GOT3 (cell line): Measurements from ENCODE around the gene BCL2L14.

Source experiments
- DNase-seq: peaks from one replicate; lab custom pipeline; 2025; ENCODE audit warnings: mixed read lengths; lab: John Stamatoyannopoulos, UW

The BCL2L14 gene

GRCh38 chr12:12054993-12055392 is 15.7 kb upstream of the BCL2L14 start:
- no peak for DNase-seq

DNA sequence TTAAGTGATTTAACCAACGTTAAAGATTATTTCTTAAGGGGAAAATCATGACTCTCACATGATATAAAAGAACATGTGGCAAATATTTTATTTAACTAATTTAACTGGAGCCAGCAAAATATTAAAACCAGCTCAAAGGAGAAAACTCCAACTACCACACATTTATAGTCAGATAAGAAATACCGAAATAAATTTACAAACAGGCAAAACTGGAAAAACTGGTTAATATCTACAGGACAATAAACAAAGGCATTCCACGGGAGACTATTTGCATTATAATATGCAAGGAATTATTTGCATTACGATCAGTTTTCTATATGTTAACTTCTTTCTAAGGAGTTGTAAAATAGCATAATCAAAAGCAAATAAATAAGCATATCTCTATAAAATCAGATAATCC is 13.8 kb upstream of the BCL2L14 start:
- DNase-seq, result no peak

DNA sequence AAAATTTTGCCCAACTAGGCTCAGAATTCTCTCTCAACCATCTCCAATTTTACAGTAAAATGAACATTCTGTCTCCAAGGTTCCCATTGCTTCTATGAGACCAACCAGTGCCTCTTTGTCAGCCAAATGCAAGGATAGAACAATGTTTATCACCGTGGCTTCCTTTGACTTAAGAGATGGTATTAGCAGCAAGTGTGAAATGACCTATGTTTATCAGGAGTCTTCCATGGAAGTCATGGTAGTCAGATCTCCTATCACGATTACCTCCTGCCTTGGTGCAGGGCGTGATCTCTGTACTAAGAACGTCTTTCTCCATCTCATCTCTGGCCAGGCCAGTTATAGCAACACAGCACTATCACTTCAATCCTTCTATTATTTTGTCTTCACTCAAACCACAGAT is 6.1 kb upstream of the BCL2L14 start:
- no peak for DNase-seq

DNA sequence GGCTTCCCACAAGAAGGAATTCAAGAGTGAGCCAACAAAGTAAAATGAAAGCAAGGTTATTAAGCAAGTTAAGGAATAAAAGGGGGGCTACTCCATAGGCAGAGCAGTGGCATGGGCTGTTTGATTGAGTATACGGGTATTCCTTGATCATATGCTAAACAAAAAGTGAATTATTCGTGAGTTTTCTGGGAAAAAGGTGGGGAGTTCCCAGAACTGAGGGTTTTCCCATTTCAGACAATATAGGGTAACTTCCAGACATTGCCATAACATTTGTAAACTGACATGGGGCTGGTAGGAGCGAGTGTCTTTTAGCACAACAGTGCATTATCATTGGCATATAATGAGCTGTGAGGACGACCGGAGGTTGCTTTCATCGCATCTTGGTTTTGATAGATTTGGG is 2.0 kb upstream of the BCL2L14 start:
- no peak for DNase-seq

GRCh38 chr12:12069821-12070548 is 754 bp upstream of the BCL2L14 start:
- DNase-seq, result no peak

GRCh38 chr12:12072064-12072760 is 1.5 kb downstream of the BCL2L14 start:
- DNase-seq, result no peak

DNA sequence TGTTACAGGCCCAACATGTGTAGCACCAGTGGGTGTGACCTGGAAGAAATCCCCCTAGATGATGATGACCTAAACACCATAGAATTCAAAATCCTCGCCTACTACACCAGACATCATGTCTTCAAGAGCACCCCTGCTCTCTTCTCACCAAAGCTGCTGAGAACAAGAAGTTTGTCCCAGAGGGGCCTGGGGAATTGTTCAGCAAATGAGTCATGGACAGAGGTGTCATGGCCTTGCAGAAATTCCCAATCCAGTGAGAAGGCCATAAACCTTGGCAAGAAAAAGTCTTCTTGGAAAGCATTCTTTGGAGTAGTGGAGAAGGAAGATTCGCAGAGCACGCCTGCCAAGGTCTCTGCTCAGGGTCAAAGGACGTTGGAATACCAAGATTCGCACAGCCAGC is 8.6 kb downstream of the BCL2L14 start:
- no peak for DNase-seq

DNA sequence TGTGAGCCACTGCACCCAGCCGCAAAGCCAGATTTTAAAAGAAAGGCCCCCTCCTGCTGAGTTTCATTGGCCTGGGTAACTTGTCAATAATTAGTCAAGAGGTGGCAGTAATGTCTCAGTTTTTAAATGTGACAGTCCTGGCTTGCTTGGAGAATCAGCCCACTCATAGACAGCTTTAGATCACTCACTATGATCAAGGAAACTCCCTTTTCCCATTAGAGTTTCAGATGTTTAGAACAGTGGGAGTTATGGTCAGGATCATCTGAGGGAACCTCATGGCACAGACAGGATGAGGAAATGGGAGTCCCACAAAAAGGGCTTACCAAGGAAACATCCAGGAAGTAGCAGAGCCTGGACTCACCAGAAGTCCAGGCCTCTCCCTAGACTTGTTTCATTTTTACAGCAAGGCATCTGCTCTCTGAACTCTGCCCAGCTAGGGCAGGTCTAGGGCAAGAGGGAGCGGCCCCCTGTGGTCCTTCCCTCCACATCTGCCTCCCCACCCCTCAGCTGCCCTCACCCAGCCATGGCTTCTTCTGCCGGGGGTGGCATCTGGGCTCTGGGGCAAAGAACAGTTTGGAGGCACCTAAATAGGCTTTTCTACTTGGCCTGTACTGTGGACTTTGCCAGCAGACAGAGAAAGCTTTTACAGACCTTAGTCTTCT is 11.2 kb downstream of the BCL2L14 start:
- DNase-seq, result no peak

DNA sequence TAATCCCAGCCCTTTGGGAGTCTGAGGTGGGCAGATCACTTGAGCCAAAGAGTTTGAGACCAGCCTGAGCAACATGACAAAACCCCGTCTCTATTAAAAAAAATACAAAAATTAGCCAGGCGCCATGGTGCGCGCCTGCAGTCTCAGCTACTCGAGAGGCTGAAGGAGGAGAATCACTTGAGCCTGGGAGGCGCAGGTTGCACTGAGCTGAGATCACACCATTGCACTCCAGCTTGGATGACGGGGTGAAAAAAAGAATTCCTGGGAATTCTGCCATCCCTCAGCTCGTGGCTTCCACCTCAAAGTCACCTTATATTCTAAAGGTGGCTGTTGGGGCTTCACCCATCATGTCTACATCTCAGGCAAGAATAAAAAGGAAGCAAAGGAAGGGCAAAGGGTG is 12.9 kb downstream of the BCL2L14 start:
- no peak for DNase-seq

- no peak for DNase-seq
These were observed 15.6 kb downstream of the BCL2L14 start for GRCh38 chr12:12086362-12086761.

DNA sequence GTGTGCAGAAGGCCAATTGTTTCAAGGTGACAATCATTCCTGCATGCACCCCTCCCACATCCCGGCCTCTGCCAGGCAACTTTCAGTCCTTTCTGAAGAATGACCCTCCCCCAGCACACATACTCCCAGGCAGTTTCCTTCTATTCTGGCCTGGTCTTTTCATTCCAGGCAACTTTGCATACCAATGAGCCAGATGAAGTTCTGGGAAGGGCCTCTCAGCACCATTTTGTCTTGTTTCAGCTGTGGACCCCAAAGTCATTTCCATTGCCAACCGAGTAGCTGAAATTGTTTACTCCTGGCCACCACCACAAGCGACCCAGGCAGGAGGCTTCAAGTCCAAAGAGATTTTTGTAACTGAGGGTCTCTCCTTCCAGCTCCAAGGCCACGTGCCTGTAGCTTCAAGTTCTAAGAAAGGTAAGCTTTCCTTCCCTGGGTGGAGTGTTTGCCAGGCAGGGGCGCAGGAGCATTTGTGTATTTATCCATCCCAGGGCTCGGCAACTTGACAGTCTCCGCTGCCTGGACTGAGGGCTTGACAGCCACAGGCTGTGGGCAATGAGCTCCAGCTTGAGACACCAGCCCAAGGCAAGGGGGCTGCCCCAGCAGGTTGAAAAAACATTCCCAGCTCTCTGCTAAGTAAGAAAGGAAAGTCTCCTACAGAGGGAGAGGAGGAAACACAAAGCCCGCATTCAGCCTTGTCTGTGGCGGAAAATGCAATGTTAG is 16.4 kb downstream of the BCL2L14 start:
- no peak for DNase-seq

DNA sequence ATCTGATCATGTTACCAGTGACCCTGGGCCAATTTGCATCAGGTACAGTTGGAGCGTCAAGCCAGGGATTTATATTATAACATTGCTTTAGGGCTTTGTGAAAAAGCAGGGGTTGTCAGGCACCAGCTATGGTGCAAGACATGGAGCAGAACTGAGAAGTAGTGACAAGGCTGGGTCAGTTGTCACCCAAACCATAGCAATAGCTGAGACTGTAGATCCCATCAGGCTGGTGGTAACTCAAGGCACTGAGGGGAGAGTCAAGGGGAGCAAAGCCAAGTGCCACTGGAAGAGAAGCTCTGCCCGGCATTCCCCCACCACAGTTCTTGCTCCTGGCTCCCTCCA is 16.9 kb downstream of the BCL2L14 start:
- DNase-seq, result no peak

GRCh38 chr12:12088147-12088546 is 17.4 kb downstream of the BCL2L14 start:
- DNase-seq, result no peak

DNA sequence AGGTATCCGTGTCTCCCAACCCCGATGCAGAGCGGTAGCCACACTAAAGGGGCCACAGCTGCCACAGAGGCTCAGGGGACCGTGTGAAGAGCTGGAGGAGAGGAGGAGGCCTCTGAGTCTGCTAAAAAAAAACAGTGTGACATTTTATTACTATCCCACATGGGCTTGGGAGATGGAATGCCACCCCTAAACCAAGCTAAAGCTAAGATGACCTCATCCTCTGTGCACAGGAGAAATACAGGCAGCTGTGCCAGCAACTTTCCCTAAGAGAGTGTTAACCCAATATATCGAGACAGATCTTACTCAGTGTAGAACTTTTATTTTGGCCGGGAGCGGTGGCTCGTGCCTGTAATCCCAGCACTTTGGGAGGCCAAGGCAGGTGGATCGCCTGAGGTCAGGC is 18.0 kb downstream of the BCL2L14 start:
- no peak for DNase-seq

DNA sequence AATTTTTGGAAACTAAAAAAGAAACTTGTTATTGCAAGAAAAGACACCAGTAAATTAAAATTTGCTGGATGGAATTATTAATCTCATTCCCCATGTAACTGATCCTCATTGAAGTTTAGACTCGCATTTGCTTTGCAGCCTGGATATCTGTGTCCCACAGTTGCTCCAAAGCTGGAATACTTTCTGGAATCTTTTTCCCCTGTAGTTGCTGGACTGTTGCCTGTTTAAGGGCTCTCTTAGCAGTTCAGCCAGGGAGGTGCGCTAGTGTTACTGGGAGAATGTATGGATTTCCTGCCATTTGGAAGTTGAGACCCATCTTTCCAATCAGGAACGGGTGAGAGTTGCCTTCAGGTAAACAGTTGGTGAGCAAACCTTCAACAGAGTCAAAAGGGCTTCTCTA is 20.3 kb downstream of the BCL2L14 start:
- no peak for DNase-seq

GRCh38 chr12:12091977-12092663 is 21.4 kb downstream of the BCL2L14 start:
- no peak for DNase-seq

DNA sequence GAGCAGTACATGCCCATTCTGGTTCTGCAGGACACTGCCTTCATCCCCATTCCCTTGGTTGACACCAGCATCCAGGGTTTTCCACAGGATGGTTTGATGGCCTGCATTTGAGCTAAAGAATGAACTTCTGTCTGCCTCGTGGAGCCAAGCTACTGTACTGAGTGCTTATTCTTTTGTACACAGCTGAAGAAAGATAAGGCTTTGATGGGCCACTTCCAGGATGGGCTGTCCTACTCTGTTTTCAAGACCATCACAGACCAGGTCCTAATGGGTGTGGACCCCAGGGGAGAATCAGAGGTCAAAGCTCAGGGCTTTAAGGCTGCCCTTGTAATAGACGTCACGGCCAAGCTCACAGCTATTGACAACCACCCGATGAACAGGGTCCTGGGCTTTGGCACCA is 23.7 kb downstream of the BCL2L14 start:
- DNase-seq, result no peak

DNA sequence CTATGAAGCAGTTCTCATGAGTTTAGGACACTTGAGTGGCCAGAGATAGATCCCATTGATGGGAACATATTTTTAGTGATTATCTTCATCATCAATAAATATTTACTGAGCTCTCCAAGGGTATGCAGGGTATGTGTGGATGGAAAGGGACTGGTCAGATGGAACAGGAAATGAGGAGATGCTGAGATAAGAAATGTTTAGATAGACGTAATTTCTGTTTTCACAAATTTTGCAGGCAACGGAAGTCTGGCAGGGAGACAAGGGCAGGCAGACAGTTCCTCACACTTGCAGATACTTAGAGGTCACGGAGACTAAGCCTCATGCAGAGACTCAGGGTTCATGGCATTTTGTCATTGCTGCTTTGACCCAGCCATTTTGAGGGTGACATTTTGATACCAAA is 24.3 kb downstream of the BCL2L14 start:
- no peak for DNase-seq

DNA sequence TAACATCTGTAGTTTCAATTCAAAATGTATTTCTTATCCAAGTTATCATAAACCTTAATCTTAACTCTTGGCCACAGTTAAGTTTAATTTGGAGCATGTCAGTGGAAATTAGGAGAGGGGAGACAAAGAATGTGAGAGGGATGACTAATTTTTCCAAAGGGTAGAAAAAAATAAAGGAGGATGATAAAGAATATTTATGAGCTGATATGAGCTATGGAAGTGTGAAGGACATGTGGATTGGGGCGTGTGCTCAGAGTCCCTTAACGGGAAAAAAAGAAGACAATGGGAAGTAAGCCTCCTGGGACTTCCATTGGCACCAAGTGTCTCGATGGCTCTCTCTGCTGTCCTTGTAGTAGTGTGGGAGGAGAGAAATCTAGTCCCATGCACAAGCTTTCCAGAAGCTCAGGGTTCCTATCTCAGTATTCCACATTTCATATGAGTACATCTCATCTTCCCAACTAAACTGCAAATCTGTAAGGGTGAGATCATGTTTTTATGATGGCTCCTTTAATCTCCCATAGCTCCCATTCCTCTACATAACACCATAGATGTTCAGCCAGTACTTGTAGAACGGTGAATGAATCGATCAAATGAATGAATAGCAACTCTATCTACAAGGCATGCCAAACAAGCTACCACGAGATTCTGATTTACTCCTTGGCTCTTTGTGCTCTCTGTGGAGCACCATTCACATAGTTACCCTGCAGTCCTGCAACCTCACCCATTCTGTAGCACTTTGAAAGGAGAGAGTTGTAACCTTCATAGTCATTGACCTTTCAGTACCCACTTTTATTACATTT is 27.4 kb downstream of the BCL2L14 start:
- no peak for DNase-seq

- DNase-seq, result no peak
These were observed 27.9 kb downstream of the BCL2L14 start for GRCh38 chr12:12098691-12099015.

DNA sequence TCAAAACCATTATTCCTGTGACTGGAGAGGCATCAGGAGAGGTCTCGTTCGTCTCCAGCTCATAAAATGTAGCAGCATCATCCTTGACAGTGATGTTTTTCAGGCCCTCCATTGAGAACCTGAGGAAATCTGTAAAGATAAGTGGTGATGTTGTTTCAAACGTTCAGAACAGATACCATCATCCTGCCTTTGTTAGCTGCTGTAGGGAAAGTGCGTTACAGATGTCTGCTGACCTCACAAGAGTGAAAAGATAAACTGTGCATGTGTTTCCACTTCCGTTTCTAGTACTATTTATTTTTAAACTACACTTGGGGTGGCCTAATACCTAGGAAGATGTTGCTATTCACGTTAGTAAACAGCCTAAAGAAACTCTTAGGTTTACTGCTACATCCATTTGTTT is 28.4 kb downstream of the BCL2L14 start:
- no peak for DNase-seq
